Measurements from ENCODE around the gene GRM2. TPM values are rescaled to one million over a fixed set of nuclear protein-coding genes. Genes with fewer than 3 reads are reported as not detected.

The GRM2 gene
- total and polyA plus RNA-seq, 2 of the 8 experiments (the other 6 are each of a cell fraction or from before 2014, with no cell fraction given) = 3.9 to 10.5 TPM

DNA sequence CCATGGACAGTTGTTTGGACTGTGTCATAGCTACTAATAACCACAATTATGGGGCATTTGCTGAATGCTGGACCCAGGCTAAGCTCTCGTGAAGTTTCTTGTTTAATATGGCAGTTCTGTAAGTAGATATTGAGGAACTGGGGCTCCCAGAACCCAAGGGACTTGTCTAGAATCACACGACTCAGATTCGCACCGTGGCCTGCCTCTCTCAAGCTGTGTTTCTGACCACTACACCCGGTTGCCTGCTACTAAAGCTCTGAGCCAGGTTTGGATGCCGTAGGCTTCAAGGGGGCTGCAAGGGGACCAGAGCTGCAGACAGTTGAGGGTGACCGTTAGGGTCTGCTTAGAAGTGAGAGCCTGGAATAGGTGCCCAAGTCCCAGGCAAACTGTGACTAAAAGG lies 24.3 kb upstream of the GRM2 start:
- no peak for TF ChIP-seq FOSL1 (IDR thresholded peaks at IDR 0.05; ENCODE audit: insufficient read depth, low read depth, low read length)
- no peak for TF ChIP-seq SIRT6 (IDR thresholded peaks at IDR 0.05; ENCODE audit: low read length)
- no peak for TF ChIP-seq JUND (IDR thresholded peaks at IDR 0.05; ENCODE audit: low read length)
- no peak for TF ChIP-seq SP4 (IDR thresholded peaks at IDR 0.05; ENCODE audit: low read length)
- TF ChIP-seq TAF7 (optimal IDR thresholded peaks at IDR 0.05; ENCODE audit: borderline replicate concordance, low read depth, low read length) = no peak

More for the DNA sequence above, 24.3 kb upstream of the GRM2 start:
- no peak overlapping the region for H2BK12ac ChIP-seq (ENCODE audit: low read depth, low read length)
- no peak overlapping the region for H3K4me2 ChIP-seq (ENCODE audit: insufficient read depth in 1 of 2, low read depth in 2 of 2, low read length in 2 of 2)
- no peak overlapping the region for H4K5ac ChIP-seq (ENCODE audit: insufficient read length, low read depth, low read length)
- no peak overlapping the region for H2BK15ac ChIP-seq (ENCODE audit: low read length)
- no peak overlapping the region for H2BK5ac ChIP-seq (ENCODE audit: low read depth, low read length)
- no peak overlapping the region for H2AFZ ChIP-seq (ENCODE audit: low read length)
- no peaks in the 10 kb centered on the region for H3K36me3 ChIP-seq (ENCODE audit: control insufficient read depth in 2 of 4, insufficient read depth in 4 of 4, low read length in 3 of 4)
- H2BK120ac ChIP-seq (replicated peaks; ENCODE audit: low read depth, low read length) = no peak overlapping the region
- H3K4ac ChIP-seq (replicated peaks; ENCODE audit: insufficient read length, low read depth, low read length) = no peak overlapping the region
- no peak overlapping the region for H3K23ac ChIP-seq (ENCODE audit: insufficient read length)
- no peaks in the 10 kb centered on the region for H3K79me2 ChIP-seq (ENCODE audit: control insufficient read depth in 1 of 2, insufficient read depth in 2 of 2, low read length in 2 of 2)
- H4K8ac ChIP-seq (ENCODE audit: extremely low read depth, insufficient read depth, low read length) = no peak overlapping the region
- no peaks in the 10 kb centered on the region for H3K23me2 ChIP-seq (ENCODE audit: low read depth, low read length)
- H3K14ac ChIP-seq (ENCODE audit: insufficient read length) = no peak overlapping the region
- H3K4me1 ChIP-seq (replicated peaks in 1 of 4; ENCODE audit: control insufficient read depth in 3 of 4, insufficient read depth in 4 of 4, low read length in 3 of 4) = peaks cover 0 to 9% (median 3%) of the 10 kb centered on the region in 4 experiments; a peak in 3 of 7 replicates
- no peak for DNase-seq (ENCODE audit: low read depth in 1 of 2, low spot score in 2 of 2)
- H3K27ac ChIP-seq (ENCODE audit: low read depth, low read length) = no peak overlapping the region
- no peaks in the 10 kb centered on the region; the same call in 1 of the 2 replicates for H3K79me1 ChIP-seq (ENCODE audit: low read depth, low read length)
- H4K20me1 ChIP-seq (replicated peaks in 1 of 2; ENCODE audit: control insufficient read depth in 1 of 2, insufficient read depth in 2 of 2, low read length in 2 of 2) = peaks cover 0 to 2% of the 10 kb centered on the region in 2 experiments
- H3K27me3 ChIP-seq (replicated peaks in 1 of 4; ENCODE audit: control insufficient read depth in 3 of 4, extremely low read depth in 1 of 4, insufficient read depth in 3 of 4, low read length in 3 of 4) = no peaks in the 10 kb centered on the region
- 83% methylated on average over 7 of the region's 7 CpGs; no CpG with 5 or more reads in 1 of the 2 experiments for WGBS, 2 experiments (ENCODE audit: extremely low coverage in 1 of 2, insufficient coverage in 1 of 2, insufficient read length in 1 of 2, insufficient replicate concordance in 2 of 2, low coverage in 1 of 2, low lambda C conversion rate in 2 of 2, missing lambda C conversion rate in 1 of 2)
- H3K9me3 ChIP-seq (ENCODE audit: insufficient read depth in 2 of 2, low read depth in 1 of 2, low read length in 1 of 2) = no peaks in the 10 kb centered on the region
- no peak overlapping the region for H2BK20ac ChIP-seq (ENCODE audit: low read length)
- H4K91ac ChIP-seq (replicated peaks; ENCODE audit: insufficient read length, low read length) = no peak overlapping the region
- no peak overlapping the region for H3K9ac ChIP-seq (replicated peaks in 1 of 4; ENCODE audit: extremely low read depth in 1 of 4, low read depth in 3 of 4, low read length in 3 of 4)
- POLR2A ChIA-PET (ENCODE audit: partially characterized antibody) = interaction anchor here (0.9 to 2.9 kb wide), 4 partner anchors 12 to 285 kb away, joined by 3 to 37 read pairs (median 8); partner anchors contain the start of genes DCAF1 and TEX264
- H3K4me3 ChIP-seq (ENCODE audit: extremely low read depth in 1 of 4, insufficient read depth in 2 of 4, low read depth in 3 of 4, low read length in 4 of 4) = no peak overlapping the region
- no peak overlapping the region for H3K18ac ChIP-seq (ENCODE audit: extremely low read depth, low read length)
- no peak overlapping the region; the same call in 1 of the 2 replicates for H2AK5ac ChIP-seq (ENCODE audit: low read depth, low read length)
- CTCF ChIA-PET (ENCODE audit: partially characterized antibody) = interaction anchor here (0.6 to 6.4 kb wide), 43 partner anchors 8 to 1026 kb away, joined by 3 to 123 read pairs (median 5); partner anchors contain the start of genes DCAF1, RAD54L2, RBM15B and TEX264
- no peak for FAIRE-seq
- H3K56ac ChIP-seq (replicated peaks; ENCODE audit: insufficient read length, low read depth, low read length) = no peak overlapping the region

Data from H1 (cell line).